ENCODE data around the gene PTAFR.

PTAFR gene, protein sequence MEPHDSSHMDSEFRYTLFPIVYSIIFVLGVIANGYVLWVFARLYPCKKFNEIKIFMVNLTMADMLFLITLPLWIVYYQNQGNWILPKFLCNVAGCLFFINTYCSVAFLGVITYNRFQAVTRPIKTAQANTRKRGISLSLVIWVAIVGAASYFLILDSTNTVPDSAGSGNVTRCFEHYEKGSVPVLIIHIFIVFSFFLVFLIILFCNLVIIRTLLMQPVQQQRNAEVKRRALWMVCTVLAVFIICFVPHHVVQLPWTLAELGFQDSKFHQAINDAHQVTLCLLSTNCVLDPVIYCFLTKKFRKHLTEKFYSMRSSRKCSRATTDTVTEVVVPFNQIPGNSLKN

DNA sequence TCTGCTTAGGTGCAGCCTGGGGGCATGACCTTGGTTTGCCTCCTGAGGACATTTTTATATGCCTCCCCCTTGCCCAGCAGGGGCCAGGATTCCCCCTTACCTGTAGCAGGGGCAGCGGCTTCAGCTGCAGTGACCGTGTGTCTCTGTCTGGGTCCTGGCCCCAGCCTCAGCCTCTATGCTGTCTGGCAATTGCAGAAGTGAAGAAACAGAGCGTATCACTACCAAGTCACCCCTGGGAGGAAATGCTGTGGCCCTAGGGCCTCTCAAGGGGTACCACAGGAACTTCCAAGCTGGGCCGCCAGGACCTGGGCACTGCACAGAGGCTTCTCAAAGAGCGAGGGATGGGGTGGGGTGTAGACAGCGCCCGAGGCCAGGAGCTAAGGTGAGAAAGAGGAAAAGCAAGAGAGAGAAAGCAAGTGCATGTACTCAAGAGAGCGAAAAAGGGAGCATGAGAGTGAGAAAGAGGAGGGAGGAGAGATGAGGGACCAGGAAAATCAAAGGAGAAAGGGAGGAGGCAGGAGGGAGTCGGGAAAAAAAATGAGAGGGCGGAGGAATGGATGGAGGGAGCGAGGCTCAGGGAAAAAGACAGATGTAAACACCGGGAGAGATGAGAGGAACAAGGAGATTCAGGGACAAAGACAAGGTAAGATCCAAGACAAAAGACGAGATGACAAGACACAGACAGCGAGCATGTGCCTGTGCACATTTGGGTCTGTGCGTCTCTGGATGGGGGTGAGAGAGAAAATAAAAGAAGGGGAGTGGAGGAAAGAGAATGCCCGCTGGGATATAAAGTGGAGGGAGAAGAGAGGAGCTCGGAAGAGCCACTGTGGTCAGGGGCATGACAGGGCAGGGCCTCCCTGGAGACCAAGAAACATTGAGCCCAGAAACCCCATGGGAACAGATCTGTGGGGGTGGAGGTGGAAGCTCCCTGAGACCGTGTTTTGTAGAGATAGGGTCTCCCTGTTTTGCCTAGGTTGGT is at the start of gene PTAFR:
TSS of gene PTAFR (minus strand) at position 199 of the 979 bp plus-strand sequence. CDS start 25,669 bp downstream, outside the sequence.
- peak; percentile 72 to 78 (median 73) for DNase-seq

DNA sequence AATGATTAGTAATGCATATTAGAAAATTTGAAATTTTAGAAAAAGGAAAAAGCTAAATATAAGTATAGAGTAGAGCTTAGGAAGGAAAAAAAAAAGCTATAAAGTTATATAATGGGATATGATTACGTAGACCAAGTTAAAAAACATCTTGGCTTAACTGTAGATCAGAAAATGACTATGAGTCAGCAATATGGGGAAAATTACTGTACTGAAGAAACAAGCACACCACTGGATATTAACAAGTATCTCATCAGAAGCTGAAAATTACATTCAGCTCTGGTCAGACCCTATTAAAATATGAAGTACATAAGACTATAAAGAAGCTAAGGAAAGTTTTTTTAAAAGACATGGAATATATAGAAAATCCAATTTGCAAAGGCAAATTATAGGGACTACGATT is 36.8 kb upstream of the PTAFR start:
- no peak for DNase-seq

DNA sequence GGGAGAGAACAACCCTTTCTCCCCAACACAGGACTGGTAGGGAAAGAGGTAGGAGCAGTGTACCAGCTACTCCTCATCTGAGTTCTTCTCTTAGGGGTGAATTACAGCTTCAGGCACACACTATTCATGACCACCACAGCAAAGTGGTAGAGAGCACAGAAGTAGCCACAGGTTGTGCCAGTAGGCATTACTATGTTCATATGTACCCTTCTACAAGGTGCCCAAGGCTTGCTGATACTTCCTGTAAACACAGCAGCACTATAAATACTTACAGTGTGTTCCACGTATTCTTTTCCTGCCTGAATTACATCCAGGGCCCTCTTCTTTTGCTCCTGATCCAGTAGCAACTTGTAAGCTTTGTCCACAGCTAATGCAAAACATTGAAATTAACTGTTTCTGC is 33.2 kb upstream of the PTAFR start:
- DNase-seq = no peak

DNA sequence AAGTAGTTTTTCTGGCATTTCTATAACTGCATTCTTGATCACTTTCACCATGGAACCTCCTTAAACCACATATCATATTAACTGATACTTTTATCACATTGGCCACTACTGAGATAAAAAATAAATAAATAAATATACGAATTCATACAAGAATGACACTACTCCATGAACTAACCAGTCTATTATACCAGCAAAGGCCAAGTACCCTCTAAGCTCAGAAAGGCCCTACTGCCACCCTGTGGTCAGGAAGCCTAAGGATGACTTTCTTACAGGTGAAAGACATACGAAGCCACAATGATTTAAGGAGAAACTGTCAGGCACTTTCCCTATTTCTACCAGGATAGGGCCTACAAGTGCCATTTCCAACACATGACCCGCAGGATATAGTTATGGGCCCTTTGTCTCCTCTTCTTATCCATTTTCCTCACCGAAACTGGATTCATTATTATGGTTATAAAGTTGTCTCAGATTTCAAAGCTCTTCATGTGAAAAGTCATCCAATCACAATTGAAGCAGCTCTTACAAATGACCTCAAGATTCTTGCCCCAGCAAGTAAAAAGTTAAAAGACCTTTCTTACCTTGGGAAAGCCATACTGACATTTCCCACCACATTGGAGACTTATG is 32.4 kb upstream of the PTAFR start:
- peak; percentile 81 to 83 (median 83) for DNase-seq

DNA sequence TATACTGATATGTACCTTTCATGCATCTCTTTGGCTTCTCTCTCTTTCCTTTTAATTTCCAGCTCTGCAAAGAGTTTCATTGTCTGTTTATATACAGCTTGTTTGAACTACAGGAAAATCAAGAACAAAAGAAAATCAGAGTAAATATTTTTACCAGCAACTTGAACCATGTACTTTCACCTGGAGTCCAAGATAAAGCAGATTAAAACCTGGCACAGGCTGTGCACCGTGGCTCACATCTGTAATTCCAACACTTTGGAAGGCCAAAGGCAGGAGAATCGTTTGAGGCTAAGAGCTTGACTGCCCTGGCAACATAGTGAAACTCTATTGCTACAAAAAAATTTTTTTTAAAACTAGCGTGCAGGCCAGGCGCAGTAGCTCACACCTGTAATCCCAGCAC is 28.8 kb upstream of the PTAFR start:
- no peak for DNase-seq

DNA sequence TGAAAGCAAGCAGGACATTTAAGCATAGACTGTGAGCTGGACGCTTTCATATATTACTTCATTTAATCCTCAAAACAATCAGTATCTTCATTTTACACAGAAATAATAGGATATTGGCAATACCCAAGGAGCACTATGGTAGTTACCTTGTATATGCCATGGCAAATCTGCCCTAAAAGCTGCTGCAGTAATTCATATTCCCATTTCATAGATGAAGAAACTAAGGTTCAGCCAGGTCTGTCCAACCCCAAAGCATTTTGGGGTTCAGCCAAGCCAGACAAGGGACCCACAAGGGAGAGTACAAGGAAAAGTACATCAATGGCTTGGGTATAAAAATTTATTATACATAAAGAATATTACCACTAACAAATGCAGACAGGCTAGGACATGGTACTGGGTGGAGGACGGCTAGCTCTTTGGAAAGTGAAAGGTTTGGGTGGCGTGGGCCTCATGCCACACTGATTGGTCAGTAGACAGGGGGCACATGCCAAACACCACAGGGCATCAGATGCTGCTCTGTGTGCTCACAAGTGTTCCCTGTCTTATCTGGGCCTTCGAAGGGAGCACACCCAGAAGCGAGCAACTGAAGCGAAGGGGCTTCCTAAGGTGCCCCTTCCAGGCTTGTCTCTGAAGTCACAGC is 23.9 kb upstream of the PTAFR start:
- no peak for DNase-seq

DNA sequence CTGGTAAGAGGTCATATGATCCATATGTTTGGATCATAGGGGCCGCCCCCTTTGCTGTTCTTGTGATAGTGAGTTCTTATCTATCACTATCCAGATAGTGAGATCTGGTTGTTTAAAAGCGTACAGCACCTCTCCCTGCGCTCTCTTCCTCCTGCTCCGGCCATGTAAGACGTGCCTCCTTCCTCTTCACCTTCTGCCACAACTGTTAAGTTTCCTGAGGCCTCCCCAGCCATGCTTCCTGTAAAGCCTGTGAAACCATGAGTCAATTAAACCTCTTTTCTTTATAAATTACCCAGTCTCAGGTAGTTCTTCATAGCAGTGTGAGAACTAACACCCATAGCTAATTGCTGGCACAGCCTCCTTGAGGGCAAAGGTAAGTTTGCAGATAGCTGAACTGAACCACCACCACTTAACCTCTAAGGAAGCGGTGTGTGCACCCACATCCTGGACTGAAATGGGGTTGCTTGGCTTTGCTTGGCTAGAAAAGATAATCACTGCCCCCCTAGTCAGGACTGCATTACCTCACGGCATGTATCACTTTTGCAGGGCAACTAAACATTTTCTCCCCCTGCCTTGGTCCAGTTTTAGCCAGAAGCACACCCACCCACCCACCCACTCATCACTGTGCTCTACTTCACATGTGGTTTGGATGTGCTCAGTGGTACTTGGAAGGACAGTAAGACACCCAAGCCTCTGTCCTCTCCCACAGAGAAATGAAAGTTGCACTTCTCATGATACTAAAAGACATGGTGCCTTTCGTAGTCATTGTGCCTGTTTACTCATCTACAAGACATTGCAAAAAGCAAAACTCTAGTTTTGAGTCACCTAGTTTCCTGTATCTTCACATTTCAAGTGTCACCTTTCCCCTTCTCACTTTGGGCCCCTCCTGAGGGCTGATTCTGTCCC is 23.1 kb upstream of the PTAFR start:
- DNase-seq = peak; percentile 12 to 50 (median 34)

DNA sequence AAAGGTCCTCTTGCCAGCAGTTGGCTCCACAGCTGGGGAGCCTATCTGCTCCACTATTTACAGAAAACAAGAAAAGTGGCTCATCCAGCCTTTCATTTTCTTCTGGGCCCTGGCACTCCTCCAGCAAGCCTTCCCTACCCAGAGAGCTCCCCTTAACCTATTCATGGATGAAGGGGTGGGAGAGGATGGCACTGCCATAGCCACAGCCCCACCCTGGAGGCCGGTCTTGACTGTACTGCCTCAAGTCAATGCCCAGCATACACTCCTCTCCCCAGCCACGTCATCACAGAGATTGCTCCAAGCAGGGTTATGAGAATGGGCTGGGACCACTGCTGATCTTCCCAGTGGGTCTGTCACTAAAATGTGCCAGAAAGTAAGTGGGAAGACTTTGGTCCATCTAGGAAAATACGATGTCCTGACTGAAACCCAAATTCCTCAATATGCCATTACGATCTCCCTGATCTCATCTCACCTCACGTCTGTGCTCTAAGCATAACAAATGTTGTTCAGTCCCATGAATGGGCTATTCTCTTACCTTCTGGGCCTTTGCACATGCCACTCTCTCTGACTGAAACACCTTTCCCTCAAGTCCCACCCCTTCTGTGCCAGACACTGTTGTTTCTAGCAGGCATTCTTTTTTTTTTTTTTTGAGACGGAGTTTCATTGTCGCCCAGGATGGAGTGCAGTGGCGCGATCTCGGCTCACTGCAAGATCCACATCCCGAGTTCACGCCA is 21.4 kb upstream of the PTAFR start:
- no peak for DNase-seq

DNA sequence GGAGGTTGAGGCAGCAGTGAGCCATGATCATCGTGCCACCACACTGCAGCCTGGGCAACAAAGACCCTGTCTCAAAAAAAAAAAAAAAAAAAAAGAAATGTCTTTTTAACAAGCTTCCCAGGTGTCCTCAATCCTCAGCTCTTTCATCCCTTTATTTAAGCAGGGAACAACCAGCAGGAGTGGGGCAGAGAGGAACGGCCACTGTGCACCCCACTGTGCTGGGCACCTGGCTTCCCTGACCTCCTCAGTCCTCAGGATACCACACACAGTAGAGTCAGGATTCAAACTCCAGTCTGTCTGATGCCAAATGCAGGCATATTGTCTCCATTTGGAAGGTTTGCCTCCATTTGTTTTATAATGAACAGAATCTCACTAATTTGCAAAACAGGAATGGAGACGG is 19.8 kb upstream of the PTAFR start:
- no peak for DNase-seq

DNA sequence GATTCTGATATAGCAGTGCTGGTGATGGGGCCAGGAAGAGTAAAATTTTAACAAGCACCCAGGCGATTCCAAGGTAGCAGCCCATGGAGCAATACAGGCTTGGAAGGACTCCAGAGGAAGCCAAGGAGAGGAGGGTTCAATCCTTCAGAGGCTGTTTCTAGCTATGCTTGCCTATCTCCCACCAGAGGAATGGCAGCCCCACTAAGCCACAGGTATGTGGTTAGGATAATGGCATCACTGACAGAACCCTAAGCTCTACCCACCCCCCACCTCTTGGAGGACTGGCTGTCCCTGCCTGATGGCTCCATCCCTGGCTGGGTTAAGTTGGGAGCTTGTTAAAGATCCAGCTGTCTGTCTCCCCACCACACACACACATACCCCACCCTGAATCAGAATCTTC is 19.3 kb upstream of the PTAFR start:
- no peak for DNase-seq

DNA sequence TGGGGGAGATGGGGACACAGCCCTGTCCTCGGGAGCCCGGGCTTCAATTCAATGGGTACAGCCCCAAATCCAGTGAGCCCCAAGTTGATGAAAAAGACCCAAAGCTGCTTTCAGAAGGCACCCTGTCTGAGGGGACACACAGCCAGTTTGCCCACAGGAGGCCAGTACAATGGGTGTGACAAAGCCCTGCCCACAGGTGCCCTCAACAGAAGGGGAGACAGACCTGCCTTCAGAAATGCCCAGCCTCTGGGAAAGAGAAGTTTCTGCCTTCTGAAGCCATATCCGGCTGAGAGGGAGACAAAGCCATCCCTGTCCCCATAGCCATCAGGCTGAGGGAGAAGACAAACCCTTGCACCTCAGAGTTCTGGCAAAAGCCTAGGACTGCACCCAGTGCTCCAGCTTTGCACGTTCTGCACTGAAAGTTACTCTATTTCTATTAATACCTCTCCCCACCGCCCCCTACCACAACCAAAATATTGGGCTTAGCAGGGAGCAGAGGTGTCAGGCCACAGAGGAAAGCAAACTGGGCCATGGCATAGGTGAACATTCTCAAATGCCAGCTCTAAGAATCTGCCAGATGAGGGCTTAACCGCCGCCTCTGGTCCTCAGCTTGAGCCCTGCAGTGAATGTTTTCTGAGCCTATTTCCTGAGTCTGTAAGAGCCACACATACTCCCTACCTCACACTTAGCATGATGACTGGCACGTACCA is 18.0 kb upstream of the PTAFR start:
- DNase-seq = no peak

DNA sequence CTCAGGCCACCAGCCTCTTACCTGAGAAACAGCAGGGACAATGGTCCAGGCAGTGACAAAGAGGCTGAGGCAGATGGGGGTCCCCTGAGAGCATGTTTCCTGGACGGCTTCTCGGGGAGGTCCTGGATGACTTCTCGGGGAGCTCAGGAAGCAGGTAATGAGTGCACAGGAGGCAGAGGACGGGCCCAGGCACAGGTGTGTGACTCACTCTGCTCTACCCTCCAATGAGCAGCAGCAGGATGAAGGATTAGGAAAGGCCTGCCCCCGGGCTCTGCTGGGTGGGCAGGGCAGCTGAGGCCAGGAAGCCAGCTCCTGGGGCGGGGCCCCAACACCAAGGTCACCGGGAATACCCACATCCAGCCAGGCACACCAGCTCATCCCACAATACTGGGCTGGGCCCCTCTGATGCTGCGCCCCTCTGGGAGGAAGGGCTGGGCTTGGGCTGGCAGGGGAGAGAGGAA is 17.2 kb upstream of the PTAFR start:
- no peak for DNase-seq

DNA sequence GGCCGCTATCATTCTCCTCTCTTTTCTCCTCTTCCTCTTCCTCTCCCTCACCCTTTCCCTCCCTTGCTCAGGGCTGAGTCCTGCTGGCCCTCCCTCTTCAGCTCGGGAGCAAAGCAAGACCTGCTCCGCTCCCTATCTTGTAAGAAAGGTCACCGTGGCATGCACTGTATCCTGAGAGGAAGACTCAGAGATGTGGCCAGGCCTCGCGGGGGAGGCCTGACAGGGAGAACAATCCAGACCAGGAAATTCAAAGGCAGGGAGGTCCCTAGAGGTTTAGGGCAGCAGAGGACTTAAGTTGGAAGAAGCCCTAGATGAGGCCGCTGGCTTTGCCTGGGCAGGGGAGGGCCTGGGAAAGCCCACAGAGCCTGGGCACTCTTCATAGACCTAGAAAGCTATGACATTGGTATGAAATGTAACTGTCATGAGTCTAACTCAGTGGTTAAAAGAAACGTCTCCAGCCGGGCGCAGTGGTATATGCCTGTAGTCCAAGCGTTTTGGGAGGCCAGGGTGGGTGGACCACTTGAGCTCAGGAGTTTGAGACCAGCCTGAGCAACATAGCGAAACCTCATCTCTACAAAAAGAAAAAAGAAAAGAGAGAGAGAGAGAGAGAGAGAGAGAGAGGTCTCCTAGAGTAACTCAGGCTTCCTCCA is 14.6 kb upstream of the PTAFR start:
- peak in 1 of 3 donors; percentile 33 for DNase-seq

DNA sequence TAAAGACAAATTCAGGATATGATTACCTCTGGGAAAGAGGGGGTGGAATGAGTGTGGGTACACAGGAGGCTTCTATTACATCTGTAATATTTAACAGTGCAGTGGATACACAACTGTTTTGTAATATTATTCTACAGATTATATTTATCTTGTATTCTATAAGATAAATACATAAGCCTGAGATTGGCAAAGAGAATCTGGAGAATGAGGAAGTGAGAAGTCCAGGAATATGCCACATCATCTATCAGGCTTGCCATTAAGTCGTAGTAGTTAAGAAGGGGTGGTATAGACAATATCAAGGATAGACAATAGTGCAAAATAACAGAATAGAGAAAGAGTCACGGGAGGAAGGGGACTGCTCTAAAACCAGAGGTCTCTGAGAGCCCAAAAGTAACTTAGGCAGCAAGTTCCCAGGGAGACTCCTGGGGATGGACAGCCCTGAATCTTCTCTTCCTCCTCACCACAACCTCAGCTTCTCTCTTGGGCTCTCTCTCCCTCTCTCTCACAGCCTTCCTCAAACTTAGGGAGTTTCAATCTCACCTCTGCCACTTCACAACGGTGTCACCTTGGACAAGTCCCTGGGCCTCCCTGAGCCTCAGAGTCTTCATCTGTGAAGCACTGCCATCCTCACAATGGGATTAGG is 14.0 kb upstream of the PTAFR start:
- peak in 2 of 3 donors; percentile 42 to 46 for DNase-seq

DNA sequence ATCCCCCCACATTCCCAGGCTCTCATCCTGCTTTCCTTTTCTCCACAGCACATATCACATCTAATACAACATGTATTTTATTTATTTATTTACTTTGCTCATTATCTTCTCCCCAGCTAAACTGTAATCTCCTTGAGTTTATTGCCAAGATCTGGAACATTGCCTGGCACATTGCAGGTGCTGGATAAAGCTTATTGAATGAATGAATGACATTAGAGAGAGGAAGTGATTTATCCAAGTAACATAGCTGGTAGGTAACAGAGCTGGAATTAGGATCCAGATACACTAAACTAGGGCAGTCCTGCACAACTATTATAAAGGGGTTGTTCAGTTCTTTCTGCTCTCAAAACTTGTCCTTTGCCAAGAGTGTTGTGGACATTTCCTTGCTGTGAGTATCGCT is 8.6 kb upstream of the PTAFR start:
- DNase-seq = no peak

DNA sequence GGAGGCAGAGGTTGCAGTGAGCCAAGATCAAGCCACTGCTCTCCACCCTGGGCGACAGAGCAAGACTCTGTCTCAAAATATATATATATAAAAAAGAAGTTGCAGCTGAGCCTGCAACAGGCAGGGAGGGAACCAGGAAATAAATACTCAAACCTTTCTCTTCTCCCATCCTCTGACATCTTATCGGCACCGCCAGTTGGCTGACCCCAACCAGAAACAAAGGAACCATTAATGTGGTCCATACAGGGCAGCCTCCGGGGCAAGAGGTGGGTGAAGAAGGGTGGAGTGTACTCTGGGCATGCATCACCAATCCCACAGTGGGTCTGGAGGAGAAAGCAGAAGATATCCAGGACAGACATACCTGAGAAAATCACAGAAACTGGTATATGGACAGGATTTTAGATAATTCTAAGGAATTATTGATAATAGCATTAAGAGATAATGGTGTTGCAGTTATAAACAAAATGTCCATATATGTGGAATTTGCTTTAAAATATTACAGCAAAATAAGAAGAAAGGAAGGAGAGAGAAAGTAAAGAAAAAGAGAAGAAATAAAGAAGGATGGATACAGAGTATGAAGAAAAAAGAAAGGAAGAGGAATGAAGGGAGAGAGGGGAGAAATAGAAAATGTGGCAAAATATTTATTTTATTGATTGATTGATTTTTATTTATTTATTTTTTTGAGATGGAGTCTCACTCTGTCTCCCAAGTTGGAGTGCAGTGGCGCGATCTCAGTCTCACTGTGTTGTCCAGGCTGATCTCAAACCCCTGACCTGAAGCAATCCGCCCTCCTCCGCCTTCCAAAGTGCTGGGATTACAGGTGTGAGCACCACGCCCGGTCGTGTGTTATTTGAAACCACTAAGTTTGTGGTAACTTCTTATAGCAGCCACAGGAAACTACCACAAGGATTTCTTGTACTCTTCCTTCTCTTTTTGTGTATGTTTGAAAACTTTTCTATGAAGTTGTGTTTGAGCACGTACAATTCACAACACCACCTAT is 4.1 kb upstream of the PTAFR start:
- no peak for DNase-seq

DNA sequence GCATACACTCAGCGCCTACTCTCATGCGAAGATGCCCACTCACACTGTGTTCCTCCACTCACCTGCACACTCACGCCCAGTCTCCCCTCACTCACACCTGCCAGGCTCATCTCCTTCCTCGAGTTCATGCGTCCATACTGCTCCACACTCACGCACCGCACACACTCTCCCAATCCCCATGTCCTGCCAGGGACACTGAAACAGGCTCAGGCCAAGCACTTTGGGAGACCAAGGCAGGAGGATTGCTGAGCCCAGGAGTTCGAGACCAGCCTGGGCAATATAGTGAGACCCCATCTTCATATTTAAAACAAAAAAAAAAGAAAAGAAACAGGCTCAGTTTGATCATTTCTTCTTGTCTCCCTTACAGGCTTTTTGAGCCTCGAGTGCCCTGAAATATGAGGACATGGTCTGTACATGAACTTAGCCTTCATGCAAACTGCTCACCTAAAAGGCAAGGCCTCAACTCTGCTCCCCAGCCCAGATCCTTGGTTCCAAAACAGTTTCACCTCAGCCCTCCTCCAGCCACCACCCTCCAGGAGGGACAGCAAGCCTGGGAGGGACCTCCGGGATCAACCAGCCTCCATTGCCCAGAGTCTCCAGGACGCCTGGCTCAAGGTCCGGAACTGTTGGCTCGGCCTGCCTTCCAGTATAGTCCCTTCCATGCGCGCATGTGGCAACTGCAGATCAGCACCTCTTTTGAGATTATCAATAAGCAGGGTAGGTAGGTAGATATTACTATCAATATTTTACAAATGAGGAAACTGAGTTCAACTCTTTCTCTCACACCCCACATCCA is 2.4 kb upstream of the PTAFR start:
- no peak for DNase-seq
